Fibroblast of lung (primary cell): ENCODE results near the gene LMO7.

ENCODE experiments used
- EZH2 ChIP-seq: IDR thresholded peaks from 2 replicates; pipeline ENCODE4 v1.5.1; 2012; ENCODE audit warnings: low read length, control low read depth, mild to moderate bottlenecking; ENCODE audit errors: missing control alignments
- TF ChIP-seq, protein P1 (sequence below), 2 donors: IDR thresholded peaks in 1 of 2; conservative IDR thresholded peaks in 1 of 2; 1 replicate in 1 of 2; 2 replicates in 1 of 2; pipeline ENCODE4 v1.5.1; 2011 to 2012; ENCODE audit warnings: low read length in 2 of 2, control low read depth in 1 of 2, inconsistent platforms in 1 of 2, low read depth in 1 of 2, mild to moderate bottlenecking in 1 of 2

DNA sequence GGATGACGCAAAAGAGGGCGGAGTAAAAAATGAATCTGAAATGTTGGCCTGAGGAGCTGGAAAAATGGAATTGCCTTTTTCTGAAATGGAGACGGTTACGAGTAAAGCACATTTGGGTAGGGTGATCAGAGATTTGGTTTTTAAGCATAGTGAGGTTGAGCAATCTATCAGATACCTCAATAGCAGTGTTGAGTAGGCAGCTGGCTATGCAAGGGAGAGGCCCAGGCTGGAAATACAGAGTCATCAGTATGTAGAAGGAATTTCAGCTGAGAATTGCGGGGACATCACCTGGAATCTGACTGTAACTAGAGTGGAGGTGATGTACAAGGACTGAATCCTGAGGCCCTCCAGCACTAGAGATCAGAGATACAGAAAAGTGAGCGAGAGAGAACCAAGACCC, 224.8 kb downstream of the LMO7 start:
- TF ChIP-seq, protein P1, sequence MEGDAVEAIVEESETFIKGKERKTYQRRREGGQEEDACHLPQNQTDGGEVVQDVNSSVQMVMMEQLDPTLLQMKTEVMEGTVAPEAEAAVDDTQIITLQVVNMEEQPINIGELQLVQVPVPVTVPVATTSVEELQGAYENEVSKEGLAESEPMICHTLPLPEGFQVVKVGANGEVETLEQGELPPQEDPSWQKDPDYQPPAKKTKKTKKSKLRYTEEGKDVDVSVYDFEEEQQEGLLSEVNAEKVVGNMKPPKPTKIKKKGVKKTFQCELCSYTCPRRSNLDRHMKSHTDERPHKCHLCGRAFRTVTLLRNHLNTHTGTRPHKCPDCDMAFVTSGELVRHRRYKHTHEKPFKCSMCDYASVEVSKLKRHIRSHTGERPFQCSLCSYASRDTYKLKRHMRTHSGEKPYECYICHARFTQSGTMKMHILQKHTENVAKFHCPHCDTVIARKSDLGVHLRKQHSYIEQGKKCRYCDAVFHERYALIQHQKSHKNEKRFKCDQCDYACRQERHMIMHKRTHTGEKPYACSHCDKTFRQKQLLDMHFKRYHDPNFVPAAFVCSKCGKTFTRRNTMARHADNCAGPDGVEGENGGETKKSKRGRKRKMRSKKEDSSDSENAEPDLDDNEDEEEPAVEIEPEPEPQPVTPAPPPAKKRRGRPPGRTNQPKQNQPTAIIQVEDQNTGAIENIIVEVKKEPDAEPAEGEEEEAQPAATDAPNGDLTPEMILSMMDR (conservative IDR thresholded peaks at IDR 0.05 in 1 of 2, IDR thresholded peaks at IDR 0.05 in 1 of 2; ENCODE audit: low read depth in 1 of 2, low read length in 2 of 2): no peak
- no peak for TF ChIP-seq EZH2
